A673 (cell line): ENCODE data around the gene SPECC1L.

ENCODE experiments used
- CTCF ChIP-seq: fragments of 300-800, 200-600 bp; sonication (generic); conservative IDR thresholded peaks from 2 replicates; pipeline ENCODE4 v1.5.1; 2017; ENCODE audit warnings: low read depth, mild to moderate bottlenecking, antibody characterized with exemption, low read length, moderate library complexity, mixed read lengths
- EZH2 ChIP-seq: fragments of 200-600 bp; sonication (generic); IDR thresholded peaks from 2 replicates; pipeline ENCODE4 v1.6.1; 2017; ENCODE audit warnings: borderline replicate concordance, low read depth, mild to moderate bottlenecking, mixed read lengths, antibody characterized with exemption, low read length; ENCODE audit not compliant: poor library complexity, severe bottlenecking

GRCh38 chr22:24417901-24418641 is 147.4 kb downstream of the SPECC1L start:
- TF ChIP-seq CTCF (no peak), EZH2 (no peak)
